NCI-H524 (cell line): ENCODE results near the gene SND1.

Experiments
- DNase-seq, 2 experiments: peaks; one replicate each; lab custom pipeline; 2025; lab: John Stamatoyannopoulos, UW

SND1 gene

DNA sequence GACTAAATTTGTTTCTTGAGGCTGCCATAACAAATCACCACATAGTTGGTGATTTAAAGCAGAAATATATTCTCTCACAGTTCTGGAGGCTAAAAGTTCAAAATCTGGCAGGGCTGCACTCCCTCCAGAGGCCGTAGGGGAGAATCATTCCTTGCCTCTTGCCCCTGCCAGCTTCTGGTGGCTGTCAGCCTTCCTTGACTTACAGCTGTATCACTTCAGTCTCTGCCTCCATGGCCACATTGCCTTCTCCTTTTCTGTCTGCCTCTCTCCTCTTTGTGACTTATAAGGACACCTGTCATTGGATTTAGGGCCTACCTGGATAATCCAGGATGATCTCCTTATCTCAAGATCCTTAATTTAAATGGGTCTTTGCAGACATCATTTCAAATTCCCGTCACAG is 385.1 kb downstream of the SND1 start:
- no peak for DNase-seq

DNA sequence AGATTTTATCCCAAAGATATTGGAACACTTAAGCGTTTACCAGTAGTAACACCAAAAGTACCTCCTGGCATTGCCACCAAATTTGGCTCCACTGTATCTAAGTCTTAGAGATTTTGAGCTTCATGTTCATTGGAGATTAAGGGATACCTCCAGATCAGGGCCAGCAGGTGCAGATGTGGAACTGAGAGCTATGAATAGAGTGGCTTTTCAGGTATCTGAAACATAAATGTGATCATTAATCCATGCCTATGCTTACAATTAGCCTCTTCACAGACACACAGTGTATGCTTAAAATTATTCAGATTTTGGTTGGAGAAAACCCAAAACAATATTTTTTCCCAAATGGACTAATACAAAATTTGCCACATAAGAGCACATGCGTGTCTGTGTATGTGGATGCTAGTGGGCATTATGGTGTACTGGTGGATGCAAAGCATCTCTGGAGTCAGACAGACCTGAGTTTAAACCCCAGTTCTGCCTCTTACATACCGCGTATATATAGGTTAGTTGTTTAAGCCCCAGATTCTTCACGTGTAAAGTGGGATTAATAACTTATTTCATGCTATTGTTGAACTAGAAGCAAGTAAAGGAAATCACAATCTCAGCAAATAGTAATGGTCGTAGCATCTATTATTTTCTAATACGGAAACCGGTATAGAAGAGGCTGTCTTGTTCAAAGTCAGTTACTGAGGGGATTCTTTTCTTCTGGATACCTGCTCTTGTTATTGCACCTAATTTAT is 386.1 kb downstream of the SND1 start:
- no peak for DNase-seq

DNA sequence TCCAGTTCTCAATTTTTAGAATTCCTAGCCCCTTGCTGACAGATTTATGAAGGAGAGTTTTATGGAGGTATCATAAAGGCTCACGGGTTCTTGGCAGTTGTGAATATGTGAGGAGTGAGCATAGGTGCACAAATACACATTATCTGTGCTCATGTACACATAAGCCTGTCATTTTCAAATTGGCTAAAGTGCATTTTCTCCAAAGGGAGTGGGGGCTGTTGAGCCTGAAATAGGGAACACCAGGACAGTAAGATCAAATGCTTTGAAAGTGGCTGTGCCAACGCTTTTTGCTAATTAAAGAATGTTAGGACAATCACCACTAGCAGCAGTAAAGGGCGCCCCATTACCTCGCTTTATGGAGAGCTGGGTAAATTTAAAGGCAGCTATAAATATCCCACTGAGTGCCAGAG is 387.6 kb downstream of the SND1 start:
- DNase-seq = no peak

DNA sequence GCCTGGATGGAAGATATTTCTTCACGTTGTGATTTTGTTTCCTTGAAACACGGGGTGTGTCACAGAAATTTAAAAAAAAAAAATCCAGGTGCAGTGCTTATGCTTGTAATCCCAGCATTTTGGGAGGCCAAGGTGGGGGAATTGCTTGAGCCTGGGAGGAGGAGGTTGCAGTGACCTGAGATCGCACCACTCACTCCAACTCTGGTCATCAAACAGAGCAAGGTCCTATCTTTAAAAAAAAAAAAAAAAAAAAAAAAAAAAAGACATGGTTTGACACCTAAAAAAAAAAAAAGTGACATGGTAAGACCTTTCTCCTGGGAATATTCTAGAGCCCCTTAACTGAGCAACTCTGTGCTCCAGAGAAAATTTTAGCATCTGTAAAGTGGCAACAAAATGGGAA is 388.2 kb downstream of the SND1 start:
- DNase-seq = no peak

DNA sequence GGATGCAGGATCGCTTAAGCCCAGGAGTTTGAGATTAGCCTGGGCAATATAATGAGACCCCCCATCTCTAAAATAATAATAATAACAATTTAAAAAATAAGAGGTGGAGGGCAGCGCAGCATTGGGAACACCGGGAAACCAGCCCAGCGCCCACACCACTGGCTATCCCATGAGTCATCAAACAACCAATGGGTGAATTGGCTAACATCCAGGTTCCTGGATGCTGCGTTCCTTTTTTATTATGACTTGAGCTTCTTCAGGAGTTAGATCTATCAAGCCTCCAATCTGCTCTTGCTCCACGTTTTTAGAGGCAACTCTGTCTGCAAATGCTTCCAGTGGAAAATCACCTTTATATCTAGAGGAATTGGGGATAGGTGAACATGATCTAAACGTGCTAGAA is 389.2 kb downstream of the SND1 start:
- no peak for DNase-seq

DNA sequence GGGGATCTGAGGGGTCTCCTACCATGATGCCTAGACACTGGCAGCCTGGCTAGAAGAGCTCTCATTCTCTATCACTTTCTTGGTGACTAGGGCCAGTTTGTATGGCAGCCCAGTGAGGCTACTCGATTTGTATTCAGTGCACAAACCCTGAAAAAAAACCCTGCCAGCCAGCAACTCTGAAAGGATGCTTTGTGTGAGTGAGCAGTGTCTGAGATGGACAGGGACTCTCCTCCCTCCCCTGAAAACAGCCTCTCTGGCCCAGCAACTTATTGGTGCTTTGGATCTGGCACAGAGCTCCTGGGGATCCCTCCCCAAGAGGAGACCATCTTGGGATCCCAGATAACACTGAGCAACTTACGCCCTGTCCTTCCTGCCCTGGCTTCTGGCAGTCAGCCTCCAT is 390.0 kb downstream of the SND1 start:
- DNase-seq = no peak

DNA sequence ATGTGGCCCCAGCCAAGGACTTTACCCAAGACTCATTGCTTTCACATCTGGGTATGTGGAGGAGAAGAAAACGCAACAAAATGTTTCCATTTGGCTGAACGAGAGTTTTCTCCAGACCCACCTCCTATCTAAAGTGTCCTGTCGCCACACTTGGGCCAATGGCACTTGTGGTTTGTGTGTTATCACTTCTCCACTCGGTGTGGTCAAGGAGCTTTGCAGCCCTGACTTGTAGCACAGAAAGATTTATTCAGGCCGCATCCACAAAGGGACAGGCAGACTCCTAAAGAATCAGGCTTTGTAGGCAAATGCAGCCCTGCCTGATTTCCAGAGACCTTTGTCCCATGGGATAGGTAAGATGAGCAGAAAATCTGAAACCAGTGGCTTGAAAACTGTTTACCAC is 392.1 kb downstream of the SND1 start:
- no peak for DNase-seq

DNA sequence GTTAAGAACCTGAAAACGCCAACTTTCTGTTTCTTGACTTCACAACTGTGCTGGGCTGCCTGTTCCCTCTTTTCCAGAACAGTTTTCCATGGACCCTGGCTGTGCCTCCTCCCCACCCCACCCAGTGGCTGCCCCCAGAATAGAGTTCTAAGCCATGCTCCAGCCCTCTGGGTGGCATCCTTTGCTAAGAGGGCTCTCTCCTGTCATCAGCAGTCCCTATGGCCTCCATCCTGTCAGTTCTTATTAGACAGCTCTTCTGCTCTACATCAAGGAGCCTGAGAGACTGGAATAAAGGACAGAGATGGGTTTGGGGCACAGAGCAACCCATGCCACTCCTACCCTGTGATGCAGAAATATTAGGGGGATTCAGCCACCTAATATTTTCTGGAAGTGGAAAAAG is 393.2 kb downstream of the SND1 start:
- DNase-seq = no peak

DNA sequence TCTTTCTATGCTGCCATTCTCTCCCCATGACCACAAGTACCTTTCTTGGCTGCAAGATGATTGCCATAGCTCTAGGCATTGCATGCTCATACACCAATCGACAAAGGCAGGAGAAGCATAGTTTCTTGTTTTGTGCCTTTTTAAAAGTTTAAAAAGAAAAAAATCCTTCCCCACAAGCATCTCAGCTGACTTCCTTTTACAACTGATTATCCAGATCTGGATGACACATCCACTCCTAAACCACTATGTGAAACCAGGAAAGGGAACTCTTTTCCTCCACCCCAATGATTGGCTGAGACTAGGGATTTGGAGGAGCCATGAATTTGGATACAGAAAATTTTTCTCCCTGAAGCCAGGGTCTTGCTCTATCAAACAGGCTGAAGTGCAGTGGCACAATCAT is 393.8 kb downstream of the SND1 start:
- DNase-seq = no peak

DNA sequence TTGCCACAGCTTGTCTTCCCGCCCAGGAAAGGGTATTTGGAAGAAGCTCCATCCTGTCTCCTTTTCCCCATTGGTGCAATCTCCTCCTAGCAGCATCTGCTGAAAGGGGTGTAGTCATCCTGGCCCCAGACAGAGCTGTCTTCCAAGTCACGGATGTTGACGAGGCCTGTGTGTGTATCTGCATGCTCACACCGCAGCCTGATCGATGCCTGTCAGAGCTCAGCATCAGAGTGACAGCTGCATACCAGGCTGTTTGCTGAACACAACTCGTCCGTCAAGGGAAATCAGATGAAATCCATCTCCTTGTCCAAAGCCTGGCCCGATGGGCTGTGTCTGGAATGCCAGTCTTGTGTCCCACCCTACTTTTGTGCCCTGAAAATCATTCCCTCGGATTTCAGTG is 400.4 kb downstream of the SND1 start:
- DNase-seq = no peak

DNA sequence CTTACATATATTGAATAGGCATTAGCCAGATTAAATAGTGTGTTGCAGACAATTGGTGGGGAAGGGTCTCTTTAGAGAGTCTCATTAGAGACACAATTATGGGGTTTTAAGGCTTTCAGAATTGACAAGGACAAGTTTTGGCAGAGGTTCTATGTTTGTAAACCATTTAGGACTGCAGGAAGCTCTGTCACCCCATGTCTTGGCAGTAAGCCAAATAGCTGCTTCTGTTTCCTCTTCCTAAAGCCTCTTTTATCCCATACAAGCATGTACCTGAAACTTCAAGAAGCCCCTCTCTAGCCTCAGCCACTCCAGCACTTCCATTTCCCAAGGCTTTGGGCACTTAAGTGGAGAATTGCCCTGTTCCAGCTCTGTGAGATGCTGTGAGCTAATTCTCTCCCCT is 401.0 kb downstream of the SND1 start:
- DNase-seq = peak; percentile 62 to 83

DNA sequence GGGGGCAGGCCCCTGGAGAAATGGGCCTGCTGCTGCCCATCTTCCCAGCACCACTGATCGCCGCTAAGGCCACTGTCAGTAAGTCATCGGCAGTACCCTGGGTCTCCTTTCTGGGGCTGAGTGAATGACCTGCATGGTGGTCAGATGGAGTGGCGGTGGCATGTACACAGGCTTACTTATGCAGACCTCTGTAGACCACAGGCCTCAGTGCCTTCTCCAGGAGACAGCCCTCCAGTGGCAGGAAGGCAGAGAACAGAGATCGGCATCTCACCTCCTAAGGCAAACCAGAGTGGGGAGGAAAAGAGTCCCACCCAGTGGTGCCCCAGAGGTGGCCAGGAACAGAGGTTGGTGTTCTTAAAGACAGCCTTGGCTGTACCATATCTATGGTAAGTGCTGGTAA is 402.0 kb downstream of the SND1 start:
- no peak for DNase-seq

DNA sequence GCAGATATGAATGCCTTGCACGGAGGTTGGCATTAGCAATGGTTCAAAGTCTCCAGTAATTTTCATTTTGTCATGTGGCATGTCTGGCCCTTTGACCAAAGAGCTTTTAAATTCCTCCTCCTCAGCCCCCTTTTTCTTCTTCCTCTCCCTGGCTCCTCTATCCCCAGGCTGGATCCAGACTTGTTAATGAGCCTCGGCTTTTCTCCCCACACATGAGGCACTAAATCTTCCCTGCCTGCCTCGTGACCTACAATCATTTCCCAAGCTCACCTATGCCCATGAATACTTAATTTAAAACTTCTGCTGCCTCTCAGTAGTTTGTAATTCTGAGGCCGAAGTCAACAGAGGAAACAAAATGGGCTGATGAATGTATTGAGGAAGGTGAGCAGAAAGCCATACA is 402.5 kb downstream of the SND1 start:
- DNase-seq = no peak

DNA sequence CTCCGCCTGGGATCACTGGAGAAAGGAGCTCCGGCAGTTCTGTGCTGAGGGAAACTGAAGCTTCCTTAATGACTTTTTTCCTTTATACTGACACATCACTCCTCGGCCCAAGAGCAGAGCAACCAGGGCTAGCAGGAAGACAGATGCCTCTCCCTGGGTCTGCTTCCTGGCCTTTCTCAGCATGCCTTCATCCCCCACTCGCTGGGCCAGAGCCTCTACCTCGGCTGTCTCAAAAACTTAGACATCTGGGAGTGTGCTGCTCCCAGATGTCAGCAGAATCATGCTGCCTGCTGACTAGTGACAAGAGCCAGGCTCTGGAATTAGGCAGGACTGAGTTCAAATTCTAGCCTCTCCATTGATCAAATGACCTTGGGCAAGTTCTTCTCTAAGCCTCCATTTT is 403.6 kb downstream of the SND1 start:
- DNase-seq = no peak

DNA sequence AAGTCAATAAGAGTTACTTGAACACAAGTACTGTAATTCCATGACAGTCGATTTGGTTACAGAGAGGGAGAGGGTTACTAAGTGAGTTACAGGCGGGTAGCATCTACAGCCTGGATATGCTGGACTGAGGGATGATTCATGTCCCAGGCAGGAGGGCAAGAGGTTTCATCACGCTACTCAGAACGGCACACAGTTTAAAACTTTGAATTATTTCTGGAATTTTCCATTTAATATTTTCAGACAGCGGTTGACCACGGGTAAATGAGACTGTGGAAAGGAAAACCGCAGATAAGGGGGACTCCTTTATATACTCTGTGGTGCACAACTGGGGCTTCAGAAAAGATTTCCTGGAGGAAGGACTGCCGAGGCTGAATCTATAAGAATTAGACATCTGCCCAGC is 404.9 kb downstream of the SND1 start:
- DNase-seq = no peak

DNA sequence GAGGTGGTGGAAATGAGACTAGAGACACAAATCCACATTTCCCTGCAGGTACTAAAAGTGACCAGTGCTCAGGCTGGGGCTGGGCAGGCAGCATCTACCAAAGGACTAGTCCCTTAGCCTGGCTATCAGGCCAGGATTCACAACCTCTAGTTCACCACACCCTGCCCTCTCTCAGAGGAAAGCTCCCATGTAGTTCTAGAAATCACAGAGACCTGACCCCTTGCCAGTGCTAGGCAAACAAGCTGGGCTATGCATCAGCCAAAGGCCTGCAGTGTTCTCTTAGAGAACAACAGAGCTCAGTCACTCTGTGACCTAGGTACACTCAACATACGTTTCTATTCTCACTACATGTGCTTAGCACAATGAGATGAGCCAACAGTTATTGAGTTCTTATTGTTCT is 405.9 kb downstream of the SND1 start:
- no peak for DNase-seq

DNA sequence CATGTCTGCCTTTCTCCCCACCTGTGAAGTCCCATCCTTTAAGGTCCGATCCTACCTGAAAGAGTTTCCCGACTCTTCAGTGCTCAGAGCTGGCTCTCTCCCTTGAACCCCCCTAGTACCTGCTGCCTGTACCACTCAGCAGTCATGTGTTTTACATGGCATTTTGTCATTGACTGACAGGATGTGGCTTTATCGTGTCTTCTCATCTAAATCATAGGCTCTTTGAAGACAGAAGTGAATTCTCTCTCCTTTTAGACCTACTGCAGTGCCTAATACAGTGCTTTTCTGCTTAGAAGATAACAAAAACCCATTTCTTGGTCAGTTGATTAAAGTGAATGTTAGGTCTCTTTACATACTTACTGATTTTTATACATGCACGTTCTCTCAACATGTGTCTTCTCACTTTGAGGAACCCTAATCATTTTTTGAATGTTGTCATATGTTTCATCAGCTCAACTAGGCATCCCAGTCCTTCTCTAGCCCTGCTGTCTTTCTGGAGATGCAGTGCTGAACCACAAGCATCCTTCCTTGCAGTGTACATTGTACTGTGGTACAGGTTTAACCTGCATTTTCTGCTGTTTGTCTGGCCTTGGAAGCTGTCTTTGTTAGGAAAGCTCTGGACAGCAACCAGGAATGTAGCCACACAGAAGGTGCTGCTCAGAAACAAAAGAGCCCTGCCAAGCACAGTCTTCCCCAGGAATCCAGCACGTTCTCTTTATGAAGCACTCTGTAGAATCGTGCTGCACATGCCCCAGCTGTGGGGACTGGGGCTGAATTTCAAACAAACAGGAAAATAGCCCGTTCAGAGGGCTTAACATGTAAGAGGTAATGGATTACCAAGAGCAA is 407.4 kb downstream of the SND1 start:
- DNase-seq = peak in 1 of 2 experiments; percentile 19

DNA sequence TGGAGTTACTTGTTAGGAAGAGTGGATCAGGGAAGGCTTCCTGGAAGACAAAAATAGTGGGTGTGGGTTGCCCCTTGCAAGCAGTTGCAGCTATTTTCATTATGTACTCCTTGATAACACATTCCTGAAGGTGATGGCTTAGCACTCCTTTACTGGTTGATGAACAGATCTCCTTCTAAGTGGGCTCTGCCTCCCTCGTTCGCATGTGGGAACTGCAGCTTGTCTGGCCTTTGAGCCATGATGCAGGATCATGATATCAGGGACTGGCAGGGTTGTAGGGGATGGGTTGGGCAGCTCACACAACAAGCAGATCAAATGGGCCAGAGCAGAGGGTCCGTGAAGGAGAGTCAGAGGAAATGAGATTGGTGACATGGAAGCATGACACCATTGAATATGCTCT is 408.0 kb downstream of the SND1 start:
- DNase-seq = no peak

DNA sequence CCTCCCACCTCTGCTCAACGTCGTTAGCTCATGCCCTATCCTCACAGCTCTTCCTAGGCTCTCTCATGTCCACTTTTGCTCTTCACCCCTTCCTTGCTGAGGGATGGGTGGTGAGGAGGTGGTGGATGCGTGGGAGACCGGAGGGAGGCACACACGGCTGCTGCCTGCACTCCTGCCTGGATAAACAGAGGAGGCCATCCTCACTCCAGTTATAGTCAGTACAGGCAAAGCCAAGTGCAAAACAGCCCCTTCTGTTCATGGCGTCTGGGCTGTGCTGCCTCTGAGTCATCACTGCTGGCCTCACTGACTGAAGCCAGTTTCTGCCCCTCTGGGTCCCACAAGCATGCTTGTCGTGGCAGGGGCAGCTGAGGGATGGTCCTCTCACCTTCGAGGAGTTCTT is 411.1 kb downstream of the SND1 start:
- no peak for DNase-seq

DNA sequence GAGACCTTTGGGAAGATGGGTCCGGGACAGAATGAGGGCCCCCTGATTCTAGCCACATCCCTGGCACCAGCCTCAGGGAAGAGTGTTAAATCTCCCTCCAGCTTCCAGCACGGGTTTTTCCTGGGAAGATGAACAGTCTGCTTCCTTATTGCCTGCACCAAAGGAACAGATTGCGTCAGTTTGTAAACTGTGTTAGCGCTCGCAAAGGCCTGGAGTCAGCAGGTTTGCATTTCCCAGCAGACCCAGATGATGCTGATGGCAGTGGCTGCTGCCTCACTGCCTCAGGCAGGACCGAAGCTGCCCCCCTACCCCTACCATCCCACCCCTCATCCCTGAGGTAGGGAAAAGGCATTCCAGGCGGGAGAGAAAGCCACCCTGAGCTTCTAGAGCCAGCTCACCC is 413.9 kb downstream of the SND1 start:
- no peak for DNase-seq

DNA sequence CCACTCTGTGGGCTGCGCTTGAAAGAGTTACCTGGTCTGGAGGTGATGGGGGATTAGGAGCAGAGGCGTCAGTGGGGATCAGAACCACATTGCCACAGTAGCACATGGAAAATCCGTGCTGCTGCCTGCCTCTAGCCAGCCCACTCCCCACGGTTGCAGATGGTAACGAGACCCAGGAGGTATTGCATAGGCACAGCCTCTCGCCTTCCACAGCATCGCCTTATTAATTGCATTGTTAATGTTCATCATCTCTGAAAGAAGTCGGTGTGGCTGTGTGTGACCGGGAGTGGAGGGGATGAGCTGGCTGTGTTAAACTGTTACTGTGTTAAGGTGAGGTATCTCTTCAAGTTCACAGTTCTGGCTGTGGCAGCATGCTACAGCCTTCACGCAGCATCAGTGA is 414.4 kb downstream of the SND1 start:
- DNase-seq = no peak

DNA sequence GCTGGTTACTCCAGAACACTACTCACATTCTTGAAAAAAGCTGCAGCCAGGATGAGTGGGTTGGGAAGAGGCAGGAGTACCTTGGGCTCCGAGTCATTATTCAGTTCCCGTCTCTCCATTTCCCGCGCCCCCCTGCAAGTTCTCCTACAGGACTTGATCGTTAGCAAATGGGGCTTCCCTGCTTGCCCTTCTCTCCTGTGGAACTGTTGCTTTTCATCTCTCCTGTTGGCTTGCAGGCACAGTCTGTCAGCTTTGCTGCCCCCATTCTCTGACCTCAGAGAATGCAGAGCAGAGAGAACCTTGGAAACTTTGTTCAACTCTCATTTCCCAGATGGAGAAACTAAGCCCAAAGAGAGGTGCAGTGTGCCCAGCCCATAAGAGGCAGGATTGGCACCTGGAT is 414.9 kb downstream of the SND1 start:
- DNase-seq = peak in 1 of 2 experiments; percentile 7

DNA sequence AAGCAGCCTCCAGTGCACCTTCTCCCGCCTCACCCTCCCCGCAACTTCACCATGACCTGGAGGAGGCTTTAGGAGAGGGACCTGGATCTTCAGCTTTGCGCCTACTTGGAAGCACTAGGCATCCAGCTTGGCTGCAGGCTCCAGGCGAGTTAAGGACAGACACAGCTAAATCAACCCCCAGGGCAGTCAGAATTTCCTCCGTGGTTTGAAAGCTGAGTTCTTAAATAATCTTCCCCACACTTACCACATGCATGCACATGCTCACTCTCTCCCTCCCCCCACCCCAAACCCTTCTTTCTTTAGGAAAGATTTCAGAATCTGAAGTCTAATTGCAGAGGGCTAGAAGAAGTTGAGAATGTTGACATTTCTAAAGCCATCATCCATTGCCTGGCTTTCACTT is 416.0 kb downstream of the SND1 start:
- DNase-seq = no peak

DNA sequence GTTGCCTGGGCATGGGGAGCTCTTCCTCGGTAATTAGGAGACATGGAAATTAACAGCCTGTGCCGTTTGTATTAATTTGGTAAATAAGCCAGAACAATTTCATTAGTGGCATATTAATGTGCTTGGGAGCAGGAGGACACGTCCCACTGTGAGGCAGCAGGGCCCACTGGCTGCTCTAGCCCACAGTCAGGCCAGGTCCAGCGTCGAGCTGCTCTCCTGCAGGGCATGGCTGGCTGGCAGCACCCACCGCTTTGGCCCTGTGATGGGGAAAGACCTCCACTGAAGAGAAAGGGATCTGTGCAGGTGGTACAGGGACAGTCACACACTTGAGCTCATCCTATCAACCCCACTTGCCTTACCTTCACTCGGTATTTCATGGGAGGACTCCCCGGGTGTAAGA is 416.8 kb downstream of the SND1 start:
- DNase-seq = no peak
